Endothelial cell (in vitro differentiated cells): ENCODE measurements around the gene LRRC19. TPM values are rescaled to one million over a fixed set of nuclear protein-coding genes. Genes with fewer than 3 reads are reported as not detected.

Experiments
- DNase-seq: peaks from one replicate; pipeline ENCODE4 v3.0.0; 2021; ENCODE audit warnings: low spot score
- H3K27ac Mint-ChIP-seq: one replicate; pipeline ENCODE4 v1.8.0; 2021; ENCODE audit warnings: mixed read lengths, inconsistent platforms; ENCODE audit not compliant: unreplicated experiment
- H3K27me3 Mint-ChIP-seq: one replicate; pipeline ENCODE4 v1.8.0; 2021; ENCODE audit warnings: mild to moderate bottlenecking, moderate library complexity, mixed read lengths, inconsistent platforms; ENCODE audit not compliant: unreplicated experiment
- H3K36me3 Mint-ChIP-seq: one replicate; pipeline ENCODE4 v1.8.0; 2021; ENCODE audit warnings: mild to moderate bottlenecking, low read depth, mixed read lengths, inconsistent platforms; ENCODE audit not compliant: unreplicated experiment
- H3K4me1 Mint-ChIP-seq: one replicate; pipeline ENCODE4 v1.8.0; 2021; ENCODE audit warnings: mild to moderate bottlenecking, mixed read lengths, inconsistent platforms; ENCODE audit not compliant: unreplicated experiment
- H3K4me3 Mint-ChIP-seq: one replicate; pipeline ENCODE4 v1.8.0; 2021; ENCODE audit warnings: mild to moderate bottlenecking, mixed read lengths, inconsistent platforms; ENCODE audit not compliant: unreplicated experiment
- H3K9me3 Mint-ChIP-seq: one replicate; pipeline ENCODE4 v1.8.0; 2021; ENCODE audit warnings: mixed read lengths, inconsistent platforms; ENCODE audit not compliant: unreplicated experiment
- total RNA-seq: library from RNA; stranded (reverse); fragmentation: NEBNext Ultra II Directional; extraction: Animal tissue kit (Norgen Biotek cat#: 25700); gene quantifications from one replicate; pipeline ENCODE4 v1.2.1, GENCODE V29; 2021; ENCODE audit not compliant: unreplicated experiment
- TF ChIP-seq, protein P1 (sequence below): fragments of 200-600 bp; sonication (generic); IDR thresholded peaks from one replicate; pipeline ENCODE4 v1.5.0; 2021; ENCODE audit warnings: antibody characterized with exemption; ENCODE audit not compliant: unreplicated experiment

The LRRC19 gene
- total RNA-seq, 1 donor from 2014 or later = not detected

DNA sequence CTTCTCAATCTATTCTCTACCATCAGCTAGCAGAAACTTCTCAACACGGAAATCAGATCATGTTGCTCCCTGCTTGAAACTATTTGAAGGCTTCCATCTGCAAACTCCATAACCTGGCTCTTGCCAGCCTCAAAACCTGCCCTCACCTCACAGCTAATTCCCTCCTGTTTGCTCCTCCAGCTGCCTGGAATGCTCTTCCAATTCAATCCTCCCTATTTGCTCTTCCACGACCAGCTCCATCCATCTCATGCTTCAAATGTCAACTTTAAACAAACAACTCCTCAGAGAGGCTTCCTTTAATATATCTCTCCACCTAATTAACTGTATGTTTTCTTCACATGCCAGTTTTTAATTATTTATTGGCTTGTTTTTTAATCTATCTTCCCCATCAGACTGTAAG, 59.9 kb downstream of the LRRC19 start:
- peaks cover 43% of the 10 kb centered on the region for H3K4me1 Mint-ChIP-seq
- DNase-seq = no peak
- peak overlapping the region; percentile 10 for H3K27ac Mint-ChIP-seq
- H3K27me3 Mint-ChIP-seq = peaks cover 13% of the 10 kb centered on the region
- peaks cover 15% of the 10 kb centered on the region for H3K36me3 Mint-ChIP-seq
- no peaks in the 10 kb centered on the region for H3K9me3 Mint-ChIP-seq
- H3K4me3 Mint-ChIP-seq = peak overlapping the region; percentile 93
- TF ChIP-seq, protein P1, sequence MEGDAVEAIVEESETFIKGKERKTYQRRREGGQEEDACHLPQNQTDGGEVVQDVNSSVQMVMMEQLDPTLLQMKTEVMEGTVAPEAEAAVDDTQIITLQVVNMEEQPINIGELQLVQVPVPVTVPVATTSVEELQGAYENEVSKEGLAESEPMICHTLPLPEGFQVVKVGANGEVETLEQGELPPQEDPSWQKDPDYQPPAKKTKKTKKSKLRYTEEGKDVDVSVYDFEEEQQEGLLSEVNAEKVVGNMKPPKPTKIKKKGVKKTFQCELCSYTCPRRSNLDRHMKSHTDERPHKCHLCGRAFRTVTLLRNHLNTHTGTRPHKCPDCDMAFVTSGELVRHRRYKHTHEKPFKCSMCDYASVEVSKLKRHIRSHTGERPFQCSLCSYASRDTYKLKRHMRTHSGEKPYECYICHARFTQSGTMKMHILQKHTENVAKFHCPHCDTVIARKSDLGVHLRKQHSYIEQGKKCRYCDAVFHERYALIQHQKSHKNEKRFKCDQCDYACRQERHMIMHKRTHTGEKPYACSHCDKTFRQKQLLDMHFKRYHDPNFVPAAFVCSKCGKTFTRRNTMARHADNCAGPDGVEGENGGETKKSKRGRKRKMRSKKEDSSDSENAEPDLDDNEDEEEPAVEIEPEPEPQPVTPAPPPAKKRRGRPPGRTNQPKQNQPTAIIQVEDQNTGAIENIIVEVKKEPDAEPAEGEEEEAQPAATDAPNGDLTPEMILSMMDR = no peak

Other genes starting within 250 kb of the LRRC19 start
- gene CAAP1, start 112.9 kb downstream of the LRRC19 start, total RNA-seq = 10.1 TPM
- gene PLAA, start 58.4 kb downstream of the LRRC19 start, total RNA-seq = 46.2 TPM
- gene IFT74, start 49.3 kb downstream of the LRRC19 start, total RNA-seq = 6.5 TPM
- gene TEK, start 103.6 kb upstream of the LRRC19 start, total RNA-seq = 448 TPM